IPS-NIHi7 (cell line): Measurements from ENCODE around the gene ZNF337.
A peak's percentile ranks its signal among the peaks of the same experiment; 100 is the strongest.
"Not testable (repeated sequence)": the region's sequence is repeated elsewhere in the genome, so short reads cannot be mapped to it uniquely, and the experiment has no call there.

Experiments used
- DNase-seq: peaks from one replicate; pipeline ENCODE4 v3.0.0; 2012; ENCODE audit warnings: mixed read lengths; ENCODE audit errors: extremely low spot score

Gene ZNF337

DNA sequence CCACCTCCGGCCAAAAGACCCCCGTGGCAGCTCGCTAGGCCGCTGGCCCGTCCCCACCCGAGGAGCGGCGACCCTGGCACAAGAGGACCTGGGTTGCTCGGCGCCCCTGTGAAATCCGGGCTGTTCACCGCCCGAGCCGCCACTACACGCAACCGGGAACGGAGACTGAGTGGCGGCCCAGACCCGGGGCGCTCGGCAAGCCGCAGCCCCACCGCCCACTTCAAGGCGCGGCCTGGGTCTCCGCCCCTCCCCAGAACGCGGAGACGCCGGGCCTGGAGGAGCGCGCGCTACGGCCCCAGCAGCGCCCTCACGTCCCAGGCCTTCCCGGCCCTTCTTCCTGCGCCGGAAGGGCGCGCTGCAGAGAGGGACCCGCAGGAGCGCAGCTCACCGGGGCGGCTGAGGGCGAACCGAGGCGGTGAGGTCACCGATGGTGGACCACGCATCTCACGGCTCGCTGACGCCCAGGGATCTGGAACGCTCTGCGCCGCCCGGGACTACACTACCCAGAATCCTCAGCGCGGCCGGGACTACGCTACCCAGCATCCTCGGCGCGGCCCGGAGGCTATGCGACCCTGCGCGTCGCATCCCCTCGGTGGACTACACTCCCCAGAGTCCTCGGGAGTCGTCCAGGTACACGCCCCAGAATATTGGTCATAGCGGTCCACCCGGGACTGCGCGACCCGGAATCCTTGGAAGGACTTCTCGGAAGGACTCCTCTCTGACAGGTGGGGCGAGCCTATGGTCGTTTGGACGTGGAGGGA lies at the start of gene ZNF337:
Gene ZNF337, minus strand, starts transcription at position 483 of the 761 bp plus-strand sequence. CDS start 10,436 bp downstream, outside the sequence.
- DNase-seq, result peak; percentile 97

DNA sequence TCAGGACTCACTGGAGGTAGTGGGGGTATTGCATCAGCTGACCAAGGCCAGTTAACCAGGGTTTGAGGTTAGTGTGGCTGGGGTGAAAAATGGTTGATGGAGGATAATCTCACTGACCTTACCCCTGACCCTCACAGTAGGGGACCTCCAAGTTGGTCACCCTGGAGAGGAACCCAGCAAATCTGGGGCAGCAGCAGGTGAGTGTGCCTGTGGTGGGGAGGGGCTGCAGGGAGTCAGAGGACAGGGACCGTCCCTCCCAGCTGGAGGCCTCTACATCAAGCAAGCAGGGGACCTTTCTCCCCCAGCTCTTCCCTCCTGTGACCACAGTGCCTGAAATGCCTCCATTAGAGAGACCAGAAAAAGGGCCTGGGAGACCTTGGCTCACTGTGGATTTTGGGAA lies 49.1 kb upstream of the ZNF337 start:
- no peak for DNase-seq

DNA sequence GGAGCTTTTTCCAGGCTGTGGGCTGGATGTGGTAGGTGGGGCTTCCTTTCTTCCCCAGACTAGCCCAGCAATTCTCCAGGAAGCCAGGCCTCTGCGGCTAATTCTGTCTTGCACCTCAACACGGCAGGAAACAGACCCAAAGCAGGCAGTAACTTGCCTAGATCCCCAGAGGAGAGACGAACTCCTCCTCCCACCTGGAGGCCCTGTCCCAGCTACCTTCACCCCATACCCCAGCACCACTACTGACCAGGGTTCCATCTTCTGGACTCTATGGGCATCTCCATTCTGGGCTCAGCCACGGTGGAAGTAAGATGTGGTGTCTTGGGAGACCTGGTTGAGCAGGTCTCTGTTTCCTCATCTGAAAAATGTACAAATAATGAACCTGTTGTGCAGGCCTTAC lies 48.4 kb upstream of the ZNF337 start:
- DNase-seq, result no peak

DNA sequence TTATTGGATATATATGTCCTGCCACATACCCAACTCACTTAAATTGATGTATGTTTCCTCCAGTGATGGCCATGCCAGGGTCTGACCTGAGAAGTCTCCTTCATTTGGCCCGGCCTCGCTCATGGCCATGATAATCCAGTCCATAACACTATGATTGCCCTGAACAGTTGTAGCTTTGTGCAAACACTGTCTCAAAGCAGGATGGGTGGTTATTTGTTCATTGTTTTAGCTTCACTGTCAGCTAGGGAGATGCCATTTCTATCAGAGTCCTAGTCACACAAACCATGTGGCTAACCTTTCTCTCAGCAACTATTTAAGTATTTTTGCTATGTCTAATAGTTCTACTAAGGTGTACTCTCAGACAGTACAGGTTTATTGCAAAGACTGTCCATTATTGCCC lies 47.6 kb upstream of the ZNF337 start:
- DNase-seq, result no peak

DNA sequence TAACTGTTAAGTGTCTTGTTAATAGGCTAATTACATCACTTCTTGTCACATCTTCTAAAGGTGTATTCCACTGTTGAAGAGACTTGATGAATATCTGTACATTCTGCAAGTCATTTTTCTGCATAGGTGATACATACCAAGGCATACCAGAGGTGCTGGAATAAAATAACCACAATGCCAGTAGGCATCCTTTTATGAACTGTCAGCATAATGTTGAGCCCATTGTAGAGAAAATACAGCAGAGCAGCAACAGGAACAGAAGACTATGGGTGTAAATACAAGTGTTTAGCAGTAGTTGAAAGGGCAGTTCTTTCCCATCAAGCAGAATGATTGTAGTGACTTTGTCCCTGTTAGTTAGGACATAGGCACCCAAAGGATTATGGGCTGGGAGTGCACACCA lies 44.4 kb upstream of the ZNF337 start:
- DNase-seq, result no peak

DNA sequence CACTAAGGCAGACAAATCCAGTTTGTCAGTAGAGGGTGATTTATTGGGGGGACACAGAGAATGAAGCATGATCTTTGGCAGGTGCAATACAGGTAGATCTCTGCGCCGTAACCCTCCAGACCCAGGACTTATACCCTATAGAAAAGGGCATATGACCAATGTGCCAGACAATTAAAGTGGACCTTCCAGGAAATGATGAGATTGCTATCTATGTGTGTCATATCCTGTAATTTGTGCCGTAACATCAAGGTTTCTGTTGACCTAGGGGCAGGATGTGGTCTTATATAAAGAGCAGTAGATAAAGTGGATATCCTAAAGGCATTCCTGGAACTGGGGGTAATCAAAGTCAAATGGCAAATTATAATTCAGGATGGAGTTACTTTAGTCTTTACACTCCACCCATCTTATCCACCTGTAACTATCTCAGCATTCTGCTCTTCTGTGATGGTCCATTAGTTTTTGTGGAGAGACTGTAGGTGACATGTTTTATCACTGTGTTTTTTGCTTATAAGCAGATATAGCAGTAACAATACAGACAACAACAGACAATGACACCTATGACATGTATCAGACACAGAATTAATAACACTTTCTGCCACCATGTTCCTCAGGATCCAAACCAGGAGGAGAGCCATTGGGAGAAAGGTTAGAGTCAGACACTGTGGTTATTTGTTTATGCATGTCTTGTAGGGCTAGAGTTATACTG lies 43.1 kb upstream of the ZNF337 start:
- no peak for DNase-seq

DNA sequence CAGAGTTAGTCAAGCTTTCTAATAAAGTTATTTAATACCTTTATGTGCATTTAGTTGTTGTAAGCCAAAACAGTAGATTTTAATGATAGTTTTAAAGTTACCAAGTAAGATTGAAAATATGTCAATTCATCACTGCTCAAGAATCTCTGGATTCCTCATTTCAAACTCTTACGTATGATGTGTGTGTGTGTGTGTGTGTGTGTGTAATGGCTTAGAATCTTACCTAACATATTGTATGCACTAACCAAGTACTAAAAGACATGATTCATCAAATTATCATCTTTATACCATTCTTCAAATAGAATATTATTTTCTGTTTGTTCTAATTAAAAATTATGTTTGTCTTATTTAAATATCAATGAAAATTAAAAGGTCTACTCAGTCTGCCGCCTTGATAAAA lies 41.5 kb upstream of the ZNF337 start:
- no peak for DNase-seq

DNA sequence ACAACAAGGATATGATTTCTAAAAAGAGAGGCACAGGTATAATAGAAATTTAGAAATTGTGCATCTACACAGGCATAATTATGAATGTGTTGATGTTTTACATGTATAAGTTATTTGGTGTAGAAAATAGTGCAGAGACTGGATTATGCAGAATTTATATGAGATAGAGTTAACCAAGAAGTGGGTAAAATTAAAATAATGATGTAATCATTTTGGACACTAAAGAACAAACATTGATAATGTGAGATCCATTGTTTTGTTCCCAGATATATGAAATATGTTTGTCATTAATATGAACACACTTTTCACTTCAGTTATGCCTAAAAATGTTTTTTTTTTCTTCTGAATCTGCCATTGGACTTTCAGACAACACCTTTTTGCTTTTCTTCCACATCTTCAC lies 37.2 kb upstream of the ZNF337 start:
- no peak for DNase-seq

DNA sequence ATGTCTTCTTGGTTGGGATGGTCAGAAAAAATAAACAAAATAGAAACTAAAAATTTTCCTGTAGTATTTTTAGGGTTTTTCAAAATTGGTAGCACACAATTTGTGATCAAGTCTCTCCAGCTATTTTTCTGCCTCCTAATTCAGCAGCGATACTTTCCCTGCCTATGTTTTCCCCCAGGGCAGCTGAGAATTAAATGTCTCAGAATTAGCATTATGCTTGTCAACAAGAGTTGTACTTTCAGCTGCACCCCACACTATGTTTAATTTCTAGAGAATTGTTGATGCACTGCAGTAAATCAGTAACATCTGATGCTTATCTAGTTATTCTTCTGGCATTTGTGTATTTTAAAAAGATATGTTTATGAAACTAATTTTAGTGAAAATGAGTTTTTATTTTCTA lies 34.2 kb upstream of the ZNF337 start:
- DNase-seq, result no peak

DNA sequence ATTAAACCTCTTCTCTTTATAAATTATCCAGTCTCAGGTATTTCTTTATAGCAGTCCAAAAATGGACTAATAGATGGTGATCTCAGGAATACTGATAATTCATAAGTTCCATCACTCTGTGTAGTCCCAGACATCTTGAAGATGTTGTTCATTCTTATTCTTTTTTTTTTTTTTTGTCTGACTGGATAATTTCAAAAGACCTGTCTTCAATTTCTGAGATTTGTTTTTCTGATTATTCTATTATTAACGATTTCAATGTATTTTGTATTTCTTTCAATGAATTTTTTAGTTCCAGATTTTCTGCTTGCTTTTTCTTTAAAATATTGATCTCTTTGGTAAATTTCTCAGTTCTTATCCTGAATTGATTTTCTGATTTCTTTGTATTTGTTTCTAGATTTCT lies 29.7 kb upstream of the ZNF337 start:
- DNase-seq, result no peak

DNA sequence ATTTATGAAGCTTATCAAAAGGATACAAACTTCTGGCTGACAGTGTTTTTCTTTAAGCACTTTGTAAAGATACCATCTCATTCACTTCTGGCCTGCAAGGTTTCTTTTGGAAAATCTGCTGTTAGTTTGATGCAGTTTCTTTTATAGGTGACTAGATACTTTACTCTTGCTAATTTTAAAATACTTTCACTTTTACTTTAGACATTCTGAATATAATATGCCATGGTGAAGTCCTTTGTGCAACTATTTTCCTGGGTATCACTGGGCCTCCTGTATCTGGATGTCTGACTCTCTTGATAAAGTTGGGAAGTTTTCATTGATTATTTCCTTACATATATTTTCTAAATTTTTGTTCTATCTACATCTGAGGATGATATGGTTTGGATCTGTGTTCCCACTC lies 29.0 kb upstream of the ZNF337 start:
- no peak for DNase-seq

DNA sequence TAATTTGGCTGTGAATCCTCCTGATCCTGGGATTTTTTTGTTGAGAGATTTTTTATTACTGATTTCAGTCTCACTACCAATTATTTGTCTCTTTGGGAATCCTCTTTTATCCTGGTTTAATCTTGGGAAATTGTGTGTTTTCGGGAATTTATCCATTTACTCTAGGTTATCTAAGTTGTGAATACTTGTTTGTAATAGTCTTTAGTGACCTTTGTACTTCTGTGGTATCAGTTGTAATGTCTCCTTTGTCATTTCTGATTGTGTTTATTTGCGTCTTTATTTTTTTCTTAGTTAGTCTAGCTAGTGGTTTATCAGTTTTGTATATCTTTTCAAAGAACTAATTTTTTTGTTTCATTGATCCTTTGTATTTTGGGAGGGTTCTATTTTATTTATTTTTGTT lies 27.3 kb upstream of the ZNF337 start:
- no peak for DNase-seq

DNA sequence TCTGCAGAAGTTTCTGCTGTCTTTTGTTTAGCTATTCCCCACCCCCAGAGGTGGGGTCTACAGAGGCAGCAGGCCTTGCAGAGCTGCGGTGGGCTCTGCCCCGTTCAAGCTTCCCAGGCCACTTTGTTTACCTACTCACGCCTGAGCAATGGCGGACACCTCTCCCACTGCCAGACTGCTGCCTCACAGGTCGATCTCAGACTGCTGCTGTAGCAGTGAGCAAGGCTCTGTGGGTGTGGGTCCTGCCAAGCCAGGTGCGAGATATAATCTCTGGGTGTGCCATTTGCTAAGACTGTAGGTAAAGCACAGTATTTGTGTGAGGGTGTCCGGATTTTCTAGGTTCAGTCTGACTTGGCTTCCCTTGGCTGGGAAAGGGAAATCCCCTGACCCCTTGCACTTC lies 23.6 kb upstream of the ZNF337 start:
- DNase-seq, result no peak

DNA sequence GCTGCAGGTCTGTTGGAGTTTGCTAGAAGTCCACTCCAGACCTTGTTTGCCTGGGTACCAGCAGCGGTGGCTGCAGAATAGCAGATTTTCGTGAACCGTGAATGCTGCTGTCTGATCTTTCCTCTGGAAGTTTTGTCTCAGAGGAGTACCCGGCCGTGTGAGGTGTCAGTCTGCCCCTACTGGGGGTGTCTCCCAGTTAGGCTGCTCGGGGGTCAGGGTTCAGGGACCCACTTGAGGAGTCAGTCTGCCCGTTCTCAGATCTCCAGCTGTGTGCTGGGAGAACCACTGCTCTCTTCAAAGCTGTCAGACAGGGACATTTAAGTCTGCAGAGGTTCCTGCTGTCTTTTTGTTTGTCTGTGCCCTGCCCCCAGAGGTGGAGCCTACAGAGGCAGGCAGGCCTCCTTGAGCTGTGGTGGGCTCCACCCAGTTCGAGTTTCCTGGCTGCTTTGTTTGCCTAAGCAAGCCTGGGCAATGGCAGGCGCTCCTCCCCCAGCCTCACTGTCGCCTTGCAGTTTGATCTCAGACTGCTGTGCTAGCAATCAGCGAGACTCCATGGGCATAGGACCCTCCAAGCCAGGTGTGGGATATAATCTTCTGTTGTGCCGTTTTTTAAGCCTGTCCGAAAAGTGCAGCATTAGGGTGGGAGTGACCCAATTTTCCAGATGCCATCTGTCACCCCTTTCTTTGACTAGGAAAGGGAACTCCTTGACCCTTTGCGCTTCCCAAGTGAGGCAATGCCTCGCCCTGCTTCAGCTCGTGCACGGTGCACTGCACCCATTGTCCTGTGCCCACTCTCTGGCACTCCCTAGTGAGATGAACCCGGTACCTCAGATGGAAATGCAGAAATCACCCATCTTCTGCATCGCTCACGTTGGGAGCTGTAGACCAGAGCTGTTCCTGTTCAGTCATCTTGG lies 22.5 kb upstream of the ZNF337 start:
- not testable (repeated sequence) for DNase-seq

DNA sequence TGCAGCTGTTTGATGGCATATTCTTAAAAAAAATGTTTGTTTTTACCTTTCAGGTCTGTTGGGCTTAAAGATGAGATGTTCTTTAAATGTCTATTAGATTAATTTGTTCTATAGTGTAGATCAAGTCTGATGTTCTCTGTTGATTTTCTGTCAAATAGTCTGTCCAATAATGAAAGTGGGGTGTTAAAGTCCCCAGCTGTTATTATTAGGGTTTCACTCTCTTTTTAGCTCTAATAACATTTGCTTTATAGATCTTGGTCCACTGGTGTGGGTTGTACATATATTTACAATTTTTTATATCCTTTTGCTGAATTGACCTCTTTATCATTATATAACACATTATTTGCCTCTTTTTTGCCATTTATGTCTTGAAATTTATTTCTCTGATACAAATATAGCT lies 11.0 kb upstream of the ZNF337 start:
- no peak for DNase-seq

DNA sequence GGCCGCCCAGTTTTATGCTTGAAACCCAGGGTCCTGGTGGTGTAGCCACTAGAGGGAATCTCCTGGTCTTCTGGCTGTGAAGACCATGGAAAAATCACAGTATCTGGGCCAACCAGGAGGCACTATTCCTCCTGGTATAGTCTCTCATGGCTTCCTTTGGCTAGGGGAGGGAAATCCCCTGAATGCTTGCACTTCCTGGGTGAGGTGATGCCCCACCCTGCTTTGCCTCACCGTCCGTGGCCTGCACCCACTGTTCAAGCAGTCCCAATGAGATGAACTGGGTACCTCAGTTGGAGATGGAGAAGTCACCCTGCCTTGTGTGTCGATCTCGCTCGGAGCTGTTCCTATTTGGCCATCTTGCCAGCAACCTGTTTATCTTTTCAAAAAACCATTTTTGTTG lies 10.1 kb upstream of the ZNF337 start:
- no peak for DNase-seq

DNA sequence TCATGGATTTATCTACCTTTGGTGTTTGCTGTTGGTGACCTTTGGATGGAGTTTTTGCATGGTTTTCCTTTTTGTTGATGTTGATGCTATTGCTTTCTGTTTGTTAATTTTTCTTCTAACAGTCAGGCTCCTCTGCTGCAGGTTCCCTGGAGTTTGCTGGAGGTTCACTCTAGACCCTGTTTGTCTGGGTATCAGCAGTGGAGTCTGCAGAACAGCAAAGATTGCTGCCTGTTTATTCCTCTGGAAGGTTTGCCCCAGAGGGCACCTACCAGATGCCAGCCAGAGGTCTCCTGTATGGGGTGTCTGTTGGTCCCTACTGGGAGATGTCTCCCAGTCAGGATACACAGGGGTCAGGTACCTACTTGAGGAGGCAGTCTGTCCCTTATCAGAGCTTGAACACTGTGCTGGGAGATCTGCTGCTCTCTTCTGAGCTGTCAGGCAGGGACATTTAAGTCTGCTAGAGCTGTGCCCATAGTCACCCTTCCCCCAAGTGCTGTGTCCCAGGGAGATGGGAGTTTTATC lies 9.2 kb upstream of the ZNF337 start:
- no peak for DNase-seq

DNA sequence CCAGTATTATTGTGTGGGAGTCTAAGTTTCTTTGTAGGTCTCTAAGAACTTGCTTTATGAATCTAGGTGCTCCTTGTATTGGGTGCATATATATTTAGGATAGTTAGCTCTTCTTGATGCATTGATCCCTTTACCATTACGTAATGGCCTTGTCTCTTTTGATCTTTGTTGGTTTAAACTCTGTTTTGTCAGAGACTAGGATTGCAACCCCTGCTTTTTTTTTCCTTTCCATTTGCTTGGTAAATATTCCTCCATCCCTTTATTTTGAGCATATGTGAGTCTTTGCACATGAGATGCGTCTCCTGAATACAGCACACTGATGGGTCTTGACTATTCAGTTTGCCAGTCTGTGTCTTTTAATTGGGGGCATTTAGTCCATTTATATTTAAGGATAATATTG lies 7.7 kb upstream of the ZNF337 start:
- DNase-seq, result not testable (repeated sequence)

DNA sequence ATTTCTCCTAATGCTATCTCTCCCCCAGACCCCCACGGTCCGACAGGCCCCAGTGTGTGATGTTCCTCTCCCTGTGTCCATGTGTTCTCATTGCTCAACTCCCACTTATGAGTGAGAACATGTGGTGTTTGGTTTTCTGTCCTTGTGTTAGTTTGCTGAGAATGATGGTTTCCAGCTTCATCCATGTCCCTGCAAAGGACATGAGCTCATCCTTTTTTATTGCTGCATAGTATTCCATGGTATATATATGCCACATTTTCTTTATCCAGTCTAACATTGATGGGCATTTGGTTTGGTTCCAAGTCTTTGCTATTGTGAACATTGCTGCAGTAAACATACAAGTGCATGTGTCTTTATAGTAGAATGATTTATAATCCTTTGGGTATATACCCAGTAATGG lies 4.2 kb upstream of the ZNF337 start:
- not testable (repeated sequence) for DNase-seq

DNA sequence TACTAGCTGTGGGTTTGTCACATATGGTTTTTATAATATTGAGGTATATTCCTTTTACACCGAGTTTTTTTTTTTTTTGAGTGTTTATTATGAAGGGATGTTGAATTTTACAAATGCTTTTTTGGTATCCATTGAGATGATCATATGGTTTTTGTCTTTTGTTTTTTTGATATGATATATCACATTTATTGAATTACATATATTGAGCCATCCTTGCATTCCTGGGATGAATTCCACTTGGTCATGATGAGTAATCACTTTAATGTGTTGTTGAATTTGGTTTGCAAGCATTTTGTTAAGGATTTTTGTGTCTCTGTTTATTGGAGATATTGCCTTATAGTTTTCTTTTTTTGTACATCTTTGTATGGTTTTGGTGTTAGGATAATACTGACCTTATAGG lies 3.3 kb upstream of the ZNF337 start:
- DNase-seq, result no peak

DNA sequence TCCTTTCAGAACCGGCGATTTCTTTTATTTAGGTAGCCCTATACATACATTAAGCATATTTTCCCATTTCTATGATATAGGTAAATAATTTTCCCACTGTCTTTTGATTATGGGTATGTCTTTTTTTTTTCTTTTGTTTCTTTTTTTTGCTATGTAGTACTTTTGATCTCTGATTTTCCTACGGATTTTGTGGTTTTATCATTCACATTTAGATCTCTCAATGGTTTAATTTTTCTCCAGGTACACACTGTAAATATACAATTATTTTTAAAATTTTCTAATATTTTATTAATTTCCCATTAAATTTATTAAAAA lies 436 bp upstream of the ZNF337 start:
- no peak for DNase-seq
